GM12865 (cell line): ENCODE data around the gene YIPF3.

Source experiments
- DNase-seq: peaks from one replicate; pipeline ENCODE4 v3.0.0; 2010; ENCODE audit warnings: low read depth
- H3K4me3 ChIP-seq: 2 replicates; pipeline ENCODE4 v1.5.1; 2011; ENCODE audit warnings: mild to moderate bottlenecking, low read depth, low read length, control low read depth
- TF ChIP-seq, protein P1 (sequence below): IDR thresholded peaks from 2 replicates; pipeline ENCODE4 v1.5.1; 2011; ENCODE audit warnings: low read length, control low read depth, low read depth, inconsistent platforms; ENCODE audit not compliant: insufficient read depth; ENCODE audit errors: missing control alignments

The YIPF3 gene

GRCh38 chr6:43496370-43497128, 20.2 kb downstream of the YIPF3 start:
- peak; percentile 35 for DNase-seq
- no peak overlapping the region for H3K4me3 ChIP-seq
- TF ChIP-seq, protein P1, sequence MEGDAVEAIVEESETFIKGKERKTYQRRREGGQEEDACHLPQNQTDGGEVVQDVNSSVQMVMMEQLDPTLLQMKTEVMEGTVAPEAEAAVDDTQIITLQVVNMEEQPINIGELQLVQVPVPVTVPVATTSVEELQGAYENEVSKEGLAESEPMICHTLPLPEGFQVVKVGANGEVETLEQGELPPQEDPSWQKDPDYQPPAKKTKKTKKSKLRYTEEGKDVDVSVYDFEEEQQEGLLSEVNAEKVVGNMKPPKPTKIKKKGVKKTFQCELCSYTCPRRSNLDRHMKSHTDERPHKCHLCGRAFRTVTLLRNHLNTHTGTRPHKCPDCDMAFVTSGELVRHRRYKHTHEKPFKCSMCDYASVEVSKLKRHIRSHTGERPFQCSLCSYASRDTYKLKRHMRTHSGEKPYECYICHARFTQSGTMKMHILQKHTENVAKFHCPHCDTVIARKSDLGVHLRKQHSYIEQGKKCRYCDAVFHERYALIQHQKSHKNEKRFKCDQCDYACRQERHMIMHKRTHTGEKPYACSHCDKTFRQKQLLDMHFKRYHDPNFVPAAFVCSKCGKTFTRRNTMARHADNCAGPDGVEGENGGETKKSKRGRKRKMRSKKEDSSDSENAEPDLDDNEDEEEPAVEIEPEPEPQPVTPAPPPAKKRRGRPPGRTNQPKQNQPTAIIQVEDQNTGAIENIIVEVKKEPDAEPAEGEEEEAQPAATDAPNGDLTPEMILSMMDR = peak; percentile 45

DNA sequence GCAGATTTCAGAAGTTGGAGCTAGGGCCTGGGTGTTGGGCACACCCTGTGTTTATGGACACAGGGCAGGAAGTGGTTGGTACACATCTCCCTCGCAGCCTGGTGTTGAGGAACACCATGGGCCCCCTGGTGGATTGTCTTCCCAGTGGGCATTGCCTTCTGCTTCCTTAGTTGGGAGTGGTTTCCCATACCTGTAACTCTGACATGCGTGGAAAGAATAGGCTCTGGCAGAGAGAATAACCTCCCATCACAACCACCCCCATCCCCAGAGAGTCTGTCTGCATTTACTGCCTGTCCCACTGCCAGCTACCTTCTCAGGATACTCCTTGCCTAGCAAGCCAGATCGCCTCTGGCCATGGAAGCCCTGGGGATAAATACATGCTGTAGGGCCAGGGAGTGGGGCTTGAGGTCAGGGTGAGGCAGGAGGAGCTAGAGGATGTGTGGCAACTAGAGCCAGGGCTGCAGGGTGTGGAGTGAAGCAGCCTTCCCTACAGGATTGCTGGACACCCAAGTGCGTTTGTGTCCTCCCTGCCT, 21.3 kb downstream of the YIPF3 start:
- DNase-seq = no peak
- TF ChIP-seq, protein P1 = no peak

GRCh38 chr6:43494766-43495165, 22.0 kb downstream of the YIPF3 start:
- TF ChIP-seq, protein P1 = no peak
- H3K4me3 ChIP-seq = no peak overlapping the region
- no peak for DNase-seq

More for the DNA sequence above, 21.3 kb downstream of the YIPF3 start:
- H3K4me3 ChIP-seq = no peak overlapping the region

DNA sequence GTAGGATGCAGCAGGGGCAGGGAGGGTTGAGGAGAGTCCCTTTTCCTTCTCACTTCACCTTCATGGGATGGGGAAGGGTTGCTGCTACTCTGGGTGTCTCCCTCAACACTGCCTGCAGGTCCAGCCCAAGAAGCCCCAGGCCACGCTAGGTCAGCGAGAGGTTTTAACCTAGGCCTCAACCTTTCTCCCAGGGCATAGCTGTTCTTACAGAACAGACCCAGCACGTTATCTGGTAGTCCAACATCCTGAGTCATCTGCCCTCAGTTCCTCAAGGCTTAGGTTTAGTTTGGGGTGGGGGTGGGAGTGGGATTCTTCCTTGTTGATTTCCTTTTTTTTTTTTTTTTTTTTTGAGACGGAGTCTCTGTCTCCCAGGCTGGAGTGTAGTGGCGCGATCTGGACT, 22.4 kb downstream of the YIPF3 start:
- TF ChIP-seq, protein P1 = no peak
- DNase-seq = no peak
- H3K4me3 ChIP-seq = no peak overlapping the region

GRCh38 chr6:43493833-43494232, 22.9 kb downstream of the YIPF3 start:
- DNase-seq = no peak
- no peak overlapping the region for H3K4me3 ChIP-seq
- TF ChIP-seq, protein P1 = no peak

DNA sequence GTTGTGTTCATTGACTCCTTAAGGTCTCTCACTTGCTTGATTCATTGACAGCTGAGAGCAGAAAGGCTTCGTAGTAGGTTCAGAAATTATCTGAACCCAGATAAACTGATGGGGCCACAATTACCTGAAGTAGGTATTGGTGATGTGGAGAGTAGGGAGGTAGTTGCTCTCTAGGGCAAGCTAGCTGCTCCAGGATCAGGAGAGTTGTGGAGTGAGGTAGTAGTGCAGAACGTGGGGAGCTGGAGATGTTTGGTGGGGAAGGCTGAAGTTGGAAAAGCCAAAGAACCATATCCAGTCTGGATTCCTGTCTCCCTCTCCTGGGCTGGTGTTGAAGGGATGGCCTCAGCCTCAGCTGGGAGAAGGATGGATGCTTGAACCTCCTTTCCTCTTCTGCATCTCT, 23.5 kb downstream of the YIPF3 start:
- TF ChIP-seq, protein P1 = no peak
- H3K4me3 ChIP-seq = no peak overlapping the region
- no peak for DNase-seq
